C4-2B (cell line): ENCODE data around the gene PRICKLE4.

Experiments
- ZFX ChIP-seq: fragments of 450-650 bp; IDR thresholded peaks from 2 replicates; pipeline ENCODE4 v1.6.1; 2017
- TF ChIP-seq, protein P1 (sequence below): fragments of 450-650 bp; conservative IDR thresholded peaks from 2 replicates; pipeline ENCODE4 v1.5.1; 2017; ENCODE audit warnings: mild to moderate bottlenecking

DNA sequence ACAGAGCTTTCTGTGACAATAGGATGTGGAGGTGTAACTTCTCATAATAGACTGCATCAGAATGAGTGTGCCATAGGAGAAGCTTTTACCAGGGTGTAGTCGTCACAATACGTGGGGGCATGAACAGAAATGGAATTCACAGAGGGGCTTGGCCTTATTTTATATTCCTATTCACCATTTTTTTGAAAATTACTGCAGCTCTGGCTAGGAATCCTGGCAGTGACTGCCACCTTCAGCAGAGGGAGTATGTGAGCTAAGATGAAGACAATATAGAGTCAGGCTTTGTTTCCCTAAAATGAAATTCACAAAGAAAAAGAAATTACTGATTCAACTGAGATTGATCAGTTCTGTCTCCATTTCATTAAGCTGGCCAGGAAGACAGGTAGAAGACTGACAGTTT is 20.8 kb downstream of the PRICKLE4 start:
- TF ChIP-seq, protein P1, sequence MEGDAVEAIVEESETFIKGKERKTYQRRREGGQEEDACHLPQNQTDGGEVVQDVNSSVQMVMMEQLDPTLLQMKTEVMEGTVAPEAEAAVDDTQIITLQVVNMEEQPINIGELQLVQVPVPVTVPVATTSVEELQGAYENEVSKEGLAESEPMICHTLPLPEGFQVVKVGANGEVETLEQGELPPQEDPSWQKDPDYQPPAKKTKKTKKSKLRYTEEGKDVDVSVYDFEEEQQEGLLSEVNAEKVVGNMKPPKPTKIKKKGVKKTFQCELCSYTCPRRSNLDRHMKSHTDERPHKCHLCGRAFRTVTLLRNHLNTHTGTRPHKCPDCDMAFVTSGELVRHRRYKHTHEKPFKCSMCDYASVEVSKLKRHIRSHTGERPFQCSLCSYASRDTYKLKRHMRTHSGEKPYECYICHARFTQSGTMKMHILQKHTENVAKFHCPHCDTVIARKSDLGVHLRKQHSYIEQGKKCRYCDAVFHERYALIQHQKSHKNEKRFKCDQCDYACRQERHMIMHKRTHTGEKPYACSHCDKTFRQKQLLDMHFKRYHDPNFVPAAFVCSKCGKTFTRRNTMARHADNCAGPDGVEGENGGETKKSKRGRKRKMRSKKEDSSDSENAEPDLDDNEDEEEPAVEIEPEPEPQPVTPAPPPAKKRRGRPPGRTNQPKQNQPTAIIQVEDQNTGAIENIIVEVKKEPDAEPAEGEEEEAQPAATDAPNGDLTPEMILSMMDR, result peak; percentile 64
- no peak for TF ChIP-seq ZFX
